ENCODE results near the gene SNRNP48. TPM values are rescaled to one million over a fixed set of nuclear protein-coding genes. Genes with fewer than 3 reads are reported as not detected.

Gene SNRNP48
- total RNA-seq, 4 donors from 2014 or later, result 11.5 to 27.2 (median 16.5) TPM

GRCh38 chr6:7656355-7656754 is 66.4 kb downstream of the SNRNP48 start:
- no peak for DNase-seq
- no peaks in the 10 kb centered on the region for H3K27me3 ChIP-seq
- H3K27ac ChIP-seq, result no peak overlapping the region
- no peaks in the 10 kb centered on the region for H3K9me3 ChIP-seq
- H3K4me1 ChIP-seq, result no peaks in the 10 kb centered on the region
- no peaks in the 10 kb centered on the region for H3K36me3 ChIP-seq
- no peak for TF ChIP-seq CTCF (IDR thresholded peaks at IDR 0.05)
- TF ChIP-seq POLR2A (IDR thresholded peaks at IDR 0.05), result no peak
- H3K4me3 ChIP-seq, result no peak overlapping the region

- TF ChIP-seq CTCF (IDR thresholded peaks at IDR 0.05) (no peak), POLR2A (IDR thresholded peaks at IDR 0.05) (no peak)
- Histone ChIP-seq H3K36me3 (no peaks in the 10 kb centered on the region), H3K9me3 (no peaks in the 10 kb centered on the region), H3K27ac (no peak overlapping the region), H3K4me1 (no peaks in the 10 kb centered on the region), H3K27me3 (no peaks in the 10 kb centered on the region), H3K4me3 (no peak overlapping the region)
- no peak for DNase-seq
Observed at GRCh38 chr6:7658543-7658942, 68.5 kb downstream of the SNRNP48 start.

- no peaks in the 10 kb centered on the region for H3K27me3 ChIP-seq
- no peaks in the 10 kb centered on the region for H3K36me3 ChIP-seq
- H3K27ac ChIP-seq, result no peak overlapping the region
- no peaks in the 10 kb centered on the region for H3K4me1 ChIP-seq
- no peaks in the 10 kb centered on the region for H3K9me3 ChIP-seq
- DNase-seq, result no peak
- TF ChIP-seq CTCF (IDR thresholded peaks at IDR 0.05) (no peak), POLR2A (IDR thresholded peaks at IDR 0.05) (no peak)
- no peak overlapping the region for H3K4me3 ChIP-seq
Observed at GRCh38 chr6:7661364-7661763, 71.4 kb downstream of the SNRNP48 start.

Other genes with a start within 250 kb of the SNRNP48 start
- gene CAGE1, start 200.5 kb upstream of the SNRNP48 start, total RNA-seq, result not detected
- 10 to 100 TPM in 2 of 4 donors, 1 to 10 TPM in 2; 5.5 to 19.0 (median 10.1) TPM for gene RIOK1, start 200.4 kb upstream of the SNRNP48 start, total RNA-seq
- gene DSP, start 48.5 kb upstream of the SNRNP48 start, total RNA-seq, result 100 to 1,000 TPM in 3 of 4 donors, 10 to 100 TPM in 1; 56.9 to 243 (median 187) TPM
- 1 to 10 TPM in 3 of 4 donors, under 1 TPM in 1; 0.88 to 3.6 (median 2.2) TPM for gene BMP6, start 135.9 kb downstream of the SNRNP48 start, total RNA-seq